HEK293 (cell line): Measurements from ENCODE around the gene HIRIP3.

ENCODE experiments used
- HIC1 ChIP-seq: fragments of 450-650 bp; formaldehyde crosslinking; IDR thresholded peaks from 2 replicates; pipeline ENCODE4 v1.5.1; 2016; ENCODE audit warnings: missing biosample characterization, missing genetic modification characterization
- IKZF3 ChIP-seq: fragments of 450-650 bp; IDR thresholded peaks from 2 replicates; pipeline ENCODE4 v1.5.0; 2018; ENCODE audit warnings: missing biosample characterization, mild to moderate bottlenecking, missing genetic modification characterization, moderate library complexity
- KLF7 ChIP-seq: fragments of 450-650 bp; formaldehyde crosslinking; IDR thresholded peaks from 2 replicates; pipeline ENCODE4 v1.5.1; 2016; ENCODE audit warnings: missing biosample characterization, missing genetic modification characterization, borderline replicate concordance
- REPIN1 ChIP-seq: fragments of 450-650 bp; formaldehyde crosslinking; IDR thresholded peaks from 2 replicates; pipeline ENCODE4 v1.5.1; 2017; ENCODE audit warnings: missing biosample characterization, missing genetic modification characterization, low read depth
- YY1 ChIP-seq: fragments of 450-650 bp; formaldehyde crosslinking; IDR thresholded peaks from 2 replicates; pipeline ENCODE4 v1.5.1; 2018; ENCODE audit warnings: missing biosample characterization, missing genetic modification characterization
- ZBTB21 ChIP-seq: fragments of 450-650 bp; formaldehyde crosslinking; IDR thresholded peaks from 2 replicates; pipeline ENCODE4 v1.5.1; 2017; ENCODE audit warnings: missing biosample characterization, missing genetic modification characterization
- ZBTB8A ChIP-seq: fragments of 450-650 bp; formaldehyde crosslinking; IDR thresholded peaks from 2 replicates; pipeline ENCODE4 v1.5.1; 2016; ENCODE audit warnings: missing biosample characterization, missing genetic modification characterization
- ZFP41 ChIP-seq: fragments of 450-650 bp; formaldehyde crosslinking; IDR thresholded peaks from 2 replicates; pipeline ENCODE4 v1.5.1; 2016; ENCODE audit warnings: missing biosample characterization, missing genetic modification characterization, borderline replicate concordance
- ZNF112 ChIP-seq: fragments of 450-650 bp; formaldehyde crosslinking; IDR thresholded peaks from 2 replicates; pipeline ENCODE4 v1.5.0; 2017; ENCODE audit warnings: missing biosample characterization, missing genetic modification characterization
- ZNF133 ChIP-seq: fragments of 450-650 bp; formaldehyde crosslinking; IDR thresholded peaks from 2 replicates; pipeline ENCODE4 v1.5.1; 2016; ENCODE audit warnings: missing biosample characterization, missing genetic modification characterization
- ZNF16 ChIP-seq: fragments of 450-650 bp; formaldehyde crosslinking; IDR thresholded peaks from 2 replicates; pipeline ENCODE4 v1.5.1; 2016; ENCODE audit warnings: low read depth, missing biosample characterization, missing genetic modification characterization
- ZNF169 ChIP-seq: fragments of 450-650 bp; formaldehyde crosslinking; IDR thresholded peaks from 2 replicates; pipeline ENCODE4 v1.5.1; 2016; ENCODE audit warnings: missing biosample characterization, missing genetic modification characterization
- ZNF175 ChIP-seq: fragments of 450-650 bp; formaldehyde crosslinking; IDR thresholded peaks from 2 replicates; pipeline ENCODE4 v1.5.1; 2016; ENCODE audit warnings: missing biosample characterization, missing genetic modification characterization
- ZNF221 ChIP-seq: fragments of 450-650 bp; formaldehyde crosslinking; IDR thresholded peaks from 2 replicates; pipeline ENCODE4 v1.5.1; 2017; ENCODE audit warnings: missing biosample characterization, missing genetic modification characterization, borderline replicate concordance
- ZNF561 ChIP-seq: fragments of 450-650 bp; IDR thresholded peaks from 2 replicates; pipeline ENCODE4 v1.5.1; 2018; ENCODE audit warnings: missing biosample characterization, missing genetic modification characterization, borderline replicate concordance
- ZNF654 ChIP-seq: fragments of 450-650 bp; formaldehyde crosslinking; IDR thresholded peaks from 2 replicates; pipeline ENCODE4 v1.5.1; 2016; ENCODE audit warnings: low read depth, missing biosample characterization, missing genetic modification characterization
- ZNF660 ChIP-seq: fragments of 450-650 bp; IDR thresholded peaks from 2 replicates; pipeline ENCODE4 v1.5.1; 2018; ENCODE audit warnings: missing biosample characterization, mild to moderate bottlenecking, missing genetic modification characterization
- ZNF776 ChIP-seq: fragments of 450-650 bp; formaldehyde crosslinking; IDR thresholded peaks from 2 replicates; pipeline ENCODE4 v1.5.0; 2017; ENCODE audit warnings: missing biosample characterization, missing genetic modification characterization, borderline replicate concordance
- ZSCAN18 ChIP-seq: fragments of 450-650 bp; formaldehyde crosslinking; IDR thresholded peaks from 2 replicates; pipeline ENCODE4 v1.5.1; 2016; ENCODE audit warnings: missing biosample characterization, missing genetic modification characterization
- ZSCAN4 ChIP-seq: fragments of 450-650 bp; formaldehyde crosslinking; IDR thresholded peaks from 2 replicates; pipeline ENCODE4 v1.5.1; 2017; ENCODE audit warnings: missing biosample characterization, missing genetic modification characterization
- TF ChIP-seq, protein P1 (sequence below): fragments of 450-650 bp; formaldehyde crosslinking; IDR thresholded peaks from 2 replicates; pipeline ENCODE4 v1.5.1; 2016; ENCODE audit warnings: missing biosample characterization, missing genetic modification characterization, borderline replicate concordance
- TF ChIP-seq, protein P2 (sequence below): fragments of 450-650 bp; formaldehyde crosslinking; IDR thresholded peaks from 2 replicates; pipeline ENCODE4 v1.5.1; 2016; ENCODE audit warnings: missing biosample characterization, missing genetic modification characterization, low read depth
- TF ChIP-seq, protein P3 (sequence below): fragments of 450-650 bp; formaldehyde crosslinking; IDR thresholded peaks from 2 replicates; pipeline ENCODE4 v1.5.1; 2016; ENCODE audit warnings: missing biosample characterization, missing genetic modification characterization

HIRIP3 gene

GRCh38 chr16:29995324-29995910 is at the start of gene HIRIP3 (continued):
- no peak for TF ChIP-seq ZNF169 (tag by site-specific recombination)
- TF ChIP-seq ZNF561: no peak
- peak; percentile 49; the same call in 1 of the 2 replicates for TF ChIP-seq ZSCAN4 (tag by site-specific recombination)
- TF ChIP-seq ZNF133: no peak
- TF ChIP-seq ZNF16 (tag by site-specific recombination): no peak
- TF ChIP-seq ZNF660: no peak
- TF ChIP-seq, protein P1, sequence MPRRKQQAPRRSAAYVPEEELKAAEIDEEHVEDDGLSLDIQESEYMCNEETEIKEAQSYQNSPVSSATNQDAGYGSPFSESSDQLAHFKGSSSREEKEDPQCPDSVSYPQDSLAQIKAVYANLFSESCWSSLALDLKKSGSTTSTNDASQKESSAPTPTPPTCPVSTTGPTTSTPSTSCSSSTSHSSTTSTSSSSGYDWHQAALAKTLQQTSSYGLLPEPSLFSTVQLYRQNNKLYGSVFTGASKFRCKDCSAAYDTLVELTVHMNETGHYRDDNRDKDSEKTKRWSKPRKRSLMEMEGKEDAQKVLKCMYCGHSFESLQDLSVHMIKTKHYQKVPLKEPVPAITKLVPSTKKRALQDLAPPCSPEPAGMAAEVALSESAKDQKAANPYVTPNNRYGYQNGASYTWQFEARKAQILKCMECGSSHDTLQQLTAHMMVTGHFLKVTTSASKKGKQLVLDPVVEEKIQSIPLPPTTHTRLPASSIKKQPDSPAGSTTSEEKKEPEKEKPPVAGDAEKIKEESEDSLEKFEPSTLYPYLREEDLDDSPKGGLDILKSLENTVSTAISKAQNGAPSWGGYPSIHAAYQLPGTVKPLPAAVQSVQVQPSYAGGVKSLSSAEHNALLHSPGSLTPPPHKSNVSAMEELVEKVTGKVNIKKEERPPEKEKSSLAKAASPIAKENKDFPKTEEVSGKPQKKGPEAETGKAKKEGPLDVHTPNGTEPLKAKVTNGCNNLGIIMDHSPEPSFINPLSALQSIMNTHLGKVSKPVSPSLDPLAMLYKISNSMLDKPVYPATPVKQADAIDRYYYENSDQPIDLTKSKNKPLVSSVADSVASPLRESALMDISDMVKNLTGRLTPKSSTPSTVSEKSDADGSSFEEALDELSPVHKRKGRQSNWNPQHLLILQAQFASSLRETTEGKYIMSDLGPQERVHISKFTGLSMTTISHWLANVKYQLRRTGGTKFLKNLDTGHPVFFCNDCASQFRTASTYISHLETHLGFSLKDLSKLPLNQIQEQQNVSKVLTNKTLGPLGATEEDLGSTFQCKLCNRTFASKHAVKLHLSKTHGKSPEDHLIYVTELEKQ (tag by site-specific recombination): peak; percentile 86
- TF ChIP-seq HIC1 (tag by site-specific recombination): no peak
- TF ChIP-seq ZSCAN18 (tag by site-specific recombination): peak; percentile 61
- peak; percentile 77; the same call in 1 of the 2 replicates for TF ChIP-seq YY1 (tag by site-specific recombination)
- no peak for TF ChIP-seq ZNF654 (tag by site-specific recombination)
- no peak for TF ChIP-seq ZFP41
- TF ChIP-seq IKZF3 (tag by site-specific recombination): no peak; the same call in 1 of the 2 replicates
- peak; percentile 13; the same call in 1 of the 2 replicates for TF ChIP-seq ZBTB21 (tag by site-specific recombination)
- TF ChIP-seq, protein P2, sequence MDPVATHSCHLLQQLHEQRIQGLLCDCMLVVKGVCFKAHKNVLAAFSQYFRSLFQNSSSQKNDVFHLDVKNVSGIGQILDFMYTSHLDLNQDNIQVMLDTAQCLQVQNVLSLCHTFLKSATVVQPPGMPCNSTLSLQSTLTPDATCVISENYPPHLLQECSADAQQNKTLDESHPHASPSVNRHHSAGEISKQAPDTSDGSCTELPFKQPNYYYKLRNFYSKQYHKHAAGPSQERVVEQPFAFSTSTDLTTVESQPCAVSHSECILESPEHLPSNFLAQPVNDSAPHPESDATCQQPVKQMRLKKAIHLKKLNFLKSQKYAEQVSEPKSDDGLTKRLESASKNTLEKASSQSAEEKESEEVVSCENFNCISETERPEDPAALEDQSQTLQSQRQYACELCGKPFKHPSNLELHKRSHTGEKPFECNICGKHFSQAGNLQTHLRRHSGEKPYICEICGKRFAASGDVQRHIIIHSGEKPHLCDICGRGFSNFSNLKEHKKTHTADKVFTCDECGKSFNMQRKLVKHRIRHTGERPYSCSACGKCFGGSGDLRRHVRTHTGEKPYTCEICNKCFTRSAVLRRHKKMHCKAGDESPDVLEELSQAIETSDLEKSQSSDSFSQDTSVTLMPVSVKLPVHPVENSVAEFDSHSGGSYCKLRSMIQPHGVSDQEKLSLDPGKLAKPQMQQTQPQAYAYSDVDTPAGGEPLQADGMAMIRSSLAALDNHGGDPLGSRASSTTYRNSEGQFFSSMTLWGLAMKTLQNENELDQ: no peak
- TF ChIP-seq ZNF112 (tag by site-specific recombination): no peak
- no peak for TF ChIP-seq ZNF221 (tag by site-specific recombination)
- TF ChIP-seq KLF7 (tag by site-specific recombination): peak; percentile 71; the same call in 1 of the 2 replicates
- peak; percentile 64; the same call in 1 of the 2 replicates for TF ChIP-seq ZBTB8A (tag by site-specific recombination)
- no peak for TF ChIP-seq ZNF175 (tag by site-specific recombination)
- no peak for TF ChIP-seq ZNF776 (tag by site-specific recombination)
- TF ChIP-seq, protein P3, sequence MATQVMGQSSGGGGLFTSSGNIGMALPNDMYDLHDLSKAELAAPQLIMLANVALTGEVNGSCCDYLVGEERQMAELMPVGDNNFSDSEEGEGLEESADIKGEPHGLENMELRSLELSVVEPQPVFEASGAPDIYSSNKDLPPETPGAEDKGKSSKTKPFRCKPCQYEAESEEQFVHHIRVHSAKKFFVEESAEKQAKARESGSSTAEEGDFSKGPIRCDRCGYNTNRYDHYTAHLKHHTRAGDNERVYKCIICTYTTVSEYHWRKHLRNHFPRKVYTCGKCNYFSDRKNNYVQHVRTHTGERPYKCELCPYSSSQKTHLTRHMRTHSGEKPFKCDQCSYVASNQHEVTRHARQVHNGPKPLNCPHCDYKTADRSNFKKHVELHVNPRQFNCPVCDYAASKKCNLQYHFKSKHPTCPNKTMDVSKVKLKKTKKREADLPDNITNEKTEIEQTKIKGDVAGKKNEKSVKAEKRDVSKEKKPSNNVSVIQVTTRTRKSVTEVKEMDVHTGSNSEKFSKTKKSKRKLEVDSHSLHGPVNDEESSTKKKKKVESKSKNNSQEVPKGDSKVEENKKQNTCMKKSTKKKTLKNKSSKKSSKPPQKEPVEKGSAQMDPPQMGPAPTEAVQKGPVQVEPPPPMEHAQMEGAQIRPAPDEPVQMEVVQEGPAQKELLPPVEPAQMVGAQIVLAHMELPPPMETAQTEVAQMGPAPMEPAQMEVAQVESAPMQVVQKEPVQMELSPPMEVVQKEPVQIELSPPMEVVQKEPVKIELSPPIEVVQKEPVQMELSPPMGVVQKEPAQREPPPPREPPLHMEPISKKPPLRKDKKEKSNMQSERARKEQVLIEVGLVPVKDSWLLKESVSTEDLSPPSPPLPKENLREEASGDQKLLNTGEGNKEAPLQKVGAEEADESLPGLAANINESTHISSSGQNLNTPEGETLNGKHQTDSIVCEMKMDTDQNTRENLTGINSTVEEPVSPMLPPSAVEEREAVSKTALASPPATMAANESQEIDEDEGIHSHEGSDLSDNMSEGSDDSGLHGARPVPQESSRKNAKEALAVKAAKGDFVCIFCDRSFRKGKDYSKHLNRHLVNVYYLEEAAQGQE (tag by site-specific recombination): peak; percentile 36; the same call in 1 of the 2 replicates
- 0 out of 2 replicates have a peak, but pooled peaks have one; percentile 51 for TF ChIP-seq REPIN1
